Measurements from ENCODE around the gene COL4A2. TPM values are rescaled to one million over a fixed set of nuclear protein-coding genes. Genes with fewer than 3 reads are reported as not detected.
"Not testable (repeated sequence)": the region's sequence is repeated elsewhere in the genome, so short reads cannot be mapped to it uniquely, and the experiment has no call there.

Gene COL4A2
- total RNA-seq, 1 donor from 2014 or later = 91.2 TPM

GRCh38 chr13:110478405-110479214, 171.5 kb downstream of the COL4A2 start:
- ATAC-seq (ENCODE audit: poor library complexity) = no peak
- no peak for DNase-seq
- intact Hi-C loops (cut with DNase I) = no loop called here

GRCh38 chr13:110479215-110479545, 172.1 kb downstream of the COL4A2 start:
- intact Hi-C loops (cut with DNase I) = no loop called here
- DNase-seq (no peak), ATAC-seq (ENCODE audit: poor library complexity) (no peak)

GRCh38 chr13:110479648-110480047, 172.6 kb downstream of the COL4A2 start:
- intact Hi-C loops (cut with DNase I) = no loop called here
- ATAC-seq (ENCODE audit: poor library complexity) (peak; percentile 57), DNase-seq (peak; percentile 77)

- DNase-seq (no peak), ATAC-seq (ENCODE audit: poor library complexity) (no peak)
- intact Hi-C loops (cut with DNase I) = no loop called here
These were observed 173.1 kb downstream of the COL4A2 start for GRCh38 chr13:110480161-110480560.

GRCh38 chr13:110483386-110483968, 176.4 kb downstream of the COL4A2 start:
- intact Hi-C loops (cut with DNase I) = no loop called here
- DNase-seq (no peak), ATAC-seq (ENCODE audit: poor library complexity) (no peak)

GRCh38 chr13:110484290-110485048, 177.4 kb downstream of the COL4A2 start:
- no peak for ATAC-seq (ENCODE audit: poor library complexity)
- intact Hi-C loops (cut with DNase I) = no loop called here
- no peak for DNase-seq

- DNase-seq = no peak
- no peak for ATAC-seq (ENCODE audit: poor library complexity)
- intact Hi-C loops (cut with DNase I) = no loop called here
These were observed 178.5 kb downstream of the COL4A2 start for GRCh38 chr13:110485604-110486003.

GRCh38 chr13:110486061-110486715, 179.1 kb downstream of the COL4A2 start:
- intact Hi-C loops (cut with DNase I) = no loop called here
- DNase-seq (no peak), ATAC-seq (ENCODE audit: poor library complexity) (no peak)

- DNase-seq; intact Hi-C loops (cut with DNase I); ATAC-seq (ENCODE audit: poor library complexity): not testable (repeated sequence)
These were observed 179.8 kb downstream of the COL4A2 start for GRCh38 chr13:110486880-110487279.

- intact Hi-C loops (cut with DNase I) = no loop called here
- DNase-seq = no peak
- ATAC-seq (ENCODE audit: poor library complexity) = no peak
These were observed 183.1 kb downstream of the COL4A2 start for GRCh38 chr13:110490009-110490770.

GRCh38 chr13:110491869-110492678, 185.0 kb downstream of the COL4A2 start:
- ATAC-seq (ENCODE audit: poor library complexity) = peak; percentile 7
- intact Hi-C loops (cut with DNase I) = no loop called here

GRCh38 chr13:110492679-110493593, 185.9 kb downstream of the COL4A2 start:
- DNase-seq (no peak), ATAC-seq (ENCODE audit: poor library complexity) (no peak)
- intact Hi-C loops (cut with DNase I) = no loop called here

More at GRCh38 chr13:110491869-110492678, 185.0 kb downstream of the COL4A2 start:
- no peak for DNase-seq

- ATAC-seq (ENCODE audit: poor library complexity) (peak; percentile 11), DNase-seq (no peak)
- intact Hi-C loops (cut with DNase I) = no loop called here
These were observed 186.5 kb downstream of the COL4A2 start for GRCh38 chr13:110493613-110494012.

- ATAC-seq (ENCODE audit: poor library complexity) = no peak
- no peak for DNase-seq
- intact Hi-C loops (cut with DNase I) = no loop called here
These were observed 188.3 kb downstream of the COL4A2 start for GRCh38 chr13:110495376-110495775.

- no peak for ATAC-seq (ENCODE audit: poor library complexity)
- intact Hi-C loops (cut with DNase I) = no loop called here
- no peak for DNase-seq
These were observed 188.8 kb downstream of the COL4A2 start for GRCh38 chr13:110495881-110496280.

- intact Hi-C loops (cut with DNase I) = no loop called here
- no peak for DNase-seq
- no peak for ATAC-seq (ENCODE audit: poor library complexity)
These were observed 189.2 kb downstream of the COL4A2 start for GRCh38 chr13:110496281-110496680.

- DNase-seq = no peak
- ATAC-seq (ENCODE audit: poor library complexity) = no peak
- intact Hi-C loops (cut with DNase I) = no loop called here
These were observed 189.9 kb downstream of the COL4A2 start for GRCh38 chr13:110497003-110497402.

All from Right ventricle myocardium superior (tissue), 1 donor.